ENCODE data around the gene TXNDC11. TPM values are rescaled to one million over a fixed set of nuclear protein-coding genes. Genes with fewer than 3 reads are reported as not detected.

The TXNDC11 gene
- total and polyA plus RNA-seq, 9 of the 15 experiments (the other 6 are each of a cell fraction or from before 2014, with no cell fraction given), result 0.66 to 32.6 (median 26.2) TPM

DNA sequence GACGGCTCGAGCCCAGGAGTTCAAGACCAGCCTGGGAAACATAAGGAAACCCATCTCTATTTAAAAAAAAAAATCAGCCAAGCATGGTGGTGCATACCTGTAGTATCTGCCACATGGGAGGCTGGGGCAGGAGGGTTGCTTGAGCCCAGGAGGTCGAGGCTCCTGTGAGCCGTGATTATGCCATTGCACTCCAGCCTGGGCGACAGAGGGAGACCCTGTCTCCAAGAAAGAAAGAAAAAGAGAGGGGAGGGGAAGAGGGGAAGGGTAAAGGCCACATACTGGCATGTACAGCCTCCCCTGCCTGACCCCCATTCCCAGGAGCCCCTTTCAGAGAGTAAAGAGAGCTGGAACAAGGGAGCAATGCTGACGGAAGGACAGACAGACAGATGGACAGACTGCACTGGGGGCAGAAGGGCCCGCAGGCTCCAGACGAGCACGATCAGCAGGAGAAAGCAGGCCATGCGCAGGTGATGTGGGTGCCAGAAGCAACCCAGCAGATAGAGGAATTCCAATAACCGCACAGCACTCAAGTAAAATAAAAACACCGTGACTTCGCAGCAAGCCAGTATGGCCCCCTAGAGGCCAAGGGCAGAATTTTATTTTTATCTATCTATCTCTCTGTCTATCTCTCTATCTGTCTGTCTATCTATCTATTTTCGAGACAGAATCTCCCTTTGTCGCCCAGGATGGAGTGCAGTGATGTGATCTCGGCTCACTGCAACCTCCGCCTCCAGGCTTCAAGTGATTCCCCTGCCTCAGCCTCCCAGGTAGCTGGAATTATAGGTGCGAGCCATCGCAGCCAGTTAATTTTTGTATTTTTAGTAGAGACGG is 101.5 kb downstream of the TXNDC11 start (continued):
- TF ChIP-seq RAD21 (CRISPR knock-in tag; conservative IDR thresholded peaks at IDR 0.05 in 1 of 2, IDR thresholded peaks at IDR 0.05 in 1 of 2), result peak; percentile 71 to 86
- no peak for TF ChIP-seq MEF2A (IDR thresholded peaks at IDR 0.05; ENCODE audit: control insufficient read depth, low read depth, low read length)
- no peak for TF ChIP-seq PTBP1 (IDR thresholded peaks at IDR 0.05; ENCODE audit: low read depth, low read length)
- TF ChIP-seq REST (IDR thresholded peaks at IDR 0.05; ENCODE audit: borderline replicate concordance), result peak; percentile 80; the same call in 1 of the 2 replicates
- TF ChIP-seq REST (CRISPR knock-in tag; IDR thresholded peaks at IDR 0.05; ENCODE audit: low read depth), result no peak
- TF ChIP-seq GATA2 (CRISPR knock-in tag; IDR thresholded peaks at IDR 0.05), result peak; percentile 86
- peak; percentile 8 for TF ChIP-seq CTCFL (IDR thresholded peaks at IDR 0.05; ENCODE audit: borderline replicate concordance, insufficient read depth, low read depth, low read length, poor library complexity, severe bottlenecking)
- peak; percentile 76 to 79 for TF ChIP-seq NRF1 (conservative IDR thresholded peaks at IDR 0.05 in 1 of 2, IDR thresholded peaks at IDR 0.05 in 1 of 2)
- TF ChIP-seq STAG1 (CRISPR knock-in tag; IDR thresholded peaks at IDR 0.05; ENCODE audit: borderline replicate concordance), result peak; percentile 52; the same call in 1 of the 2 replicates
- TF ChIP-seq RCOR1 (IDR thresholded peaks at IDR 0.05; ENCODE audit: borderline replicate concordance in 1 of 2, low read depth in 2 of 2, low read length in 2 of 2), result peak in 1 of 2 experiments; percentile 41; a peak in 1 of 4 replicates
- TF ChIP-seq SMC3 (conservative IDR thresholded peaks at IDR 0.05; ENCODE audit: insufficient read depth, low read depth, low read length), result peak; percentile 30; the same call in 1 of the 2 replicates
- TF ChIP-seq BHLHE40 (IDR thresholded peaks at IDR 0.05; ENCODE audit: low read length), result 0 out of 2 replicates have a peak, but pooled peaks have one; percentile 9
- 0 out of 2 replicates have a peak, but pooled peaks have one; percentile 37 for TF ChIP-seq ZBTB2 (IDR thresholded peaks at IDR 0.05)
